Measurements from ENCODE around the gene APOBEC2. TPM values are rescaled to one million over a fixed set of nuclear protein-coding genes. Genes with fewer than 3 reads are reported as not detected.
A peak's percentile ranks its signal among the peaks of the same experiment; 100 is the strongest.

APOBEC2 gene
- total RNA-seq, 2 donors from 2014 or later = not detected

GRCh38 chr6:41073203-41073967 lies 20.4 kb downstream of the APOBEC2 start:
- peak; percentile 75 to 80 (median 80) for DNase-seq
- peak overlapping the region; percentile 98 for H3K27ac Mint-ChIP-seq
- peak overlapping the region; percentile 97 for H3K4me3 Mint-ChIP-seq
- peaks cover 39% of the 10 kb centered on the region for H3K4me1 Mint-ChIP-seq
- H3K27me3 Mint-ChIP-seq = no peaks in the 10 kb centered on the region
- H3K36me3 Mint-ChIP-seq (ENCODE audit: low read depth) = peaks cover 4% of the 10 kb centered on the region
- ATAC-seq = peak; percentile 15
- no peaks in the 10 kb centered on the region for H3K9me3 ChIP-seq (ENCODE audit: control insufficient read depth, low read length, poor library complexity, severe bottlenecking)

GRCh38 chr6:41073968-41074691 lies 21.1 kb downstream of the APOBEC2 start:
- H3K9me3 ChIP-seq (ENCODE audit: control insufficient read depth, low read length, poor library complexity, severe bottlenecking) = no peaks in the 10 kb centered on the region
- DNase-seq (no peak), ATAC-seq (no peak)
- Mint-ChIP-seq H3K27me3 (no peaks in the 10 kb centered on the region), H3K4me3 (peak overlapping the region; percentile 97), H3K36me3 (ENCODE audit: low read depth) (peaks cover 4% of the 10 kb centered on the region), H3K27ac (peak overlapping the region; percentile 98), H3K4me1 (peaks cover 43% of the 10 kb centered on the region)

GRCh38 chr6:41074692-41075436 lies 21.9 kb downstream of the APOBEC2 start:
- H3K4me3 Mint-ChIP-seq = peak overlapping the region; percentile 97
- no peak for ATAC-seq
- no peaks in the 10 kb centered on the region for H3K9me3 ChIP-seq (ENCODE audit: control insufficient read depth, low read length, poor library complexity, severe bottlenecking)
- peaks cover 4% of the 10 kb centered on the region for H3K36me3 Mint-ChIP-seq (ENCODE audit: low read depth)
- no peaks in the 10 kb centered on the region for H3K27me3 Mint-ChIP-seq
- H3K4me1 Mint-ChIP-seq = peaks cover 43% of the 10 kb centered on the region
- no peak for DNase-seq
- H3K27ac Mint-ChIP-seq = peak overlapping the region; percentile 98

GRCh38 chr6:41075651-41076626 lies 22.9 kb downstream of the APOBEC2 start:
- no peaks in the 10 kb centered on the region for H3K27me3 Mint-ChIP-seq
- H3K36me3 Mint-ChIP-seq (ENCODE audit: low read depth) = peaks cover 4% of the 10 kb centered on the region
- no peak for DNase-seq
- ATAC-seq = no peak
- peaks cover 46% of the 10 kb centered on the region for H3K4me1 Mint-ChIP-seq
- peak overlapping the region; percentile 98 for H3K27ac Mint-ChIP-seq
- no peaks in the 10 kb centered on the region for H3K9me3 ChIP-seq (ENCODE audit: control insufficient read depth, low read length, poor library complexity, severe bottlenecking)
- peak overlapping the region; percentile 49 for H3K4me3 Mint-ChIP-seq

GRCh38 chr6:41077536-41077935 lies 24.5 kb downstream of the APOBEC2 start:
- no peaks in the 10 kb centered on the region for H3K9me3 ChIP-seq (ENCODE audit: control insufficient read depth, low read length, poor library complexity, severe bottlenecking)
- Mint-ChIP-seq H3K4me1 (peaks cover 47% of the 10 kb centered on the region), H3K36me3 (ENCODE audit: low read depth) (peaks cover 4% of the 10 kb centered on the region), H3K27me3 (no peaks in the 10 kb centered on the region), H3K4me3 (no peak overlapping the region), H3K27ac (peak overlapping the region; percentile 98)
- ATAC-seq (no peak), DNase-seq (no peak)

GRCh38 chr6:41078101-41078500 lies 25.1 kb downstream of the APOBEC2 start:
- Mint-ChIP-seq H3K4me1 (peaks cover 49% of the 10 kb centered on the region), H3K36me3 (ENCODE audit: low read depth) (peaks cover 4% of the 10 kb centered on the region), H3K27ac (no peak overlapping the region), H3K27me3 (no peaks in the 10 kb centered on the region), H3K4me3 (no peak overlapping the region)
- ATAC-seq (no peak), DNase-seq (no peak)
- no peaks in the 10 kb centered on the region for H3K9me3 ChIP-seq (ENCODE audit: control insufficient read depth, low read length, poor library complexity, severe bottlenecking)

GRCh38 chr6:41079080-41079479 lies 26.1 kb downstream of the APOBEC2 start:
- ATAC-seq (no peak), DNase-seq (no peak)
- H3K27me3 Mint-ChIP-seq = no peaks in the 10 kb centered on the region
- H3K4me3 Mint-ChIP-seq = no peak overlapping the region
- H3K36me3 Mint-ChIP-seq (ENCODE audit: low read depth) = peaks cover 2% of the 10 kb centered on the region
- H3K9me3 ChIP-seq (ENCODE audit: control insufficient read depth, low read length, poor library complexity, severe bottlenecking) = no peaks in the 10 kb centered on the region
- no peak overlapping the region for H3K27ac Mint-ChIP-seq
- H3K4me1 Mint-ChIP-seq = peaks cover 48% of the 10 kb centered on the region

GRCh38 chr6:41080621-41081020 lies 27.6 kb downstream of the APOBEC2 start:
- ATAC-seq (peak; percentile 91), DNase-seq (peak in 1 of 3 donors; percentile 10)
- Mint-ChIP-seq H3K27me3 (no peaks in the 10 kb centered on the region), H3K4me1 (peaks cover 32% of the 10 kb centered on the region), H3K36me3 (ENCODE audit: low read depth) (peaks cover 4% of the 10 kb centered on the region), H3K27ac (peak overlapping the region; percentile 94), H3K4me3 (peak overlapping the region; percentile 80)
- no peaks in the 10 kb centered on the region for H3K9me3 ChIP-seq (ENCODE audit: control insufficient read depth, low read length, poor library complexity, severe bottlenecking)

- ATAC-seq = no peak
- H3K27me3 Mint-ChIP-seq = no peaks in the 10 kb centered on the region
- H3K9me3 ChIP-seq (ENCODE audit: control insufficient read depth, low read length, poor library complexity, severe bottlenecking) = no peaks in the 10 kb centered on the region
- peaks cover 28% of the 10 kb centered on the region for H3K4me1 Mint-ChIP-seq
- DNase-seq = no peak
- H3K4me3 Mint-ChIP-seq = no peak overlapping the region
- H3K27ac Mint-ChIP-seq = no peak overlapping the region
- H3K36me3 Mint-ChIP-seq (ENCODE audit: low read depth) = peaks cover 7% of the 10 kb centered on the region
Observed at GRCh38 chr6:41083072-41083471, 30.1 kb downstream of the APOBEC2 start.

GRCh38 chr6:41085182-41085581 lies 32.2 kb downstream of the APOBEC2 start:
- Mint-ChIP-seq H3K4me1 (peaks cover 24% of the 10 kb centered on the region), H3K36me3 (ENCODE audit: low read depth) (peaks cover 7% of the 10 kb centered on the region), H3K27me3 (no peaks in the 10 kb centered on the region), H3K27ac (no peak overlapping the region), H3K4me3 (no peak overlapping the region)
- no peak for ATAC-seq
- no peak for DNase-seq
- H3K9me3 ChIP-seq (ENCODE audit: control insufficient read depth, low read length, poor library complexity, severe bottlenecking) = no peaks in the 10 kb centered on the region

GRCh38 chr6:41088451-41088850 lies 35.4 kb downstream of the APOBEC2 start:
- Mint-ChIP-seq H3K27me3 (no peaks in the 10 kb centered on the region), H3K4me3 (no peak overlapping the region), H3K36me3 (ENCODE audit: low read depth) (peaks cover 10% of the 10 kb centered on the region), H3K27ac (no peak overlapping the region), H3K4me1 (peaks cover 5% of the 10 kb centered on the region)
- no peak for DNase-seq
- ATAC-seq = no peak
- no peaks in the 10 kb centered on the region for H3K9me3 ChIP-seq (ENCODE audit: control insufficient read depth, low read length, poor library complexity, severe bottlenecking)
